ENCODE measurements around the gene SVIL.
"Not testable (repeated sequence)": the region's sequence is repeated elsewhere in the genome, so short reads cannot be mapped to it uniquely, and the experiment has no call there.

SVIL gene

GRCh38 chr10:29620112-29620690 is 14.6 kb downstream of the SVIL start:
- no peak for DNase-seq (ENCODE audit: low read depth)

DNA sequence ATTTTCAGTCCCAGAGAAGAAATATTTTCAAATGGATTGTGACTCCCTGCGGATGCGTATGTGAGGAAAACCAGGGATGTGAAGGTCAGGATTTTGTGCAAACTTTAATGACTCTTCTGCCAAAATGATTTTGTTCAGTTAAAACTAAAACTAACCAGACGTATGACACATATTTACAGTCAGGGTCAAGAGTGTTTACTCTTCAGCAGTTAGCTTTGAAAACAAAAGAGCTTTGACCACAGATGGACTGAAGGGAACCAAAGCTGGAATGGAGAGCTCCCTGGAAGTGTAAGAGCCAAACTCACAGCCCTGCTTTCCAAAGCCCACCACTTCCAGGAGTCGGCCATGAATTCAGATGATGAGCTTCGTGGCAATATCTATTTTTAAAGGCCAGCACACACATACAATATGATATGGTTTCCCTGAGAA is 15.5 kb downstream of the SVIL start:
- DNase-seq (ENCODE audit: low read depth): no peak

DNA sequence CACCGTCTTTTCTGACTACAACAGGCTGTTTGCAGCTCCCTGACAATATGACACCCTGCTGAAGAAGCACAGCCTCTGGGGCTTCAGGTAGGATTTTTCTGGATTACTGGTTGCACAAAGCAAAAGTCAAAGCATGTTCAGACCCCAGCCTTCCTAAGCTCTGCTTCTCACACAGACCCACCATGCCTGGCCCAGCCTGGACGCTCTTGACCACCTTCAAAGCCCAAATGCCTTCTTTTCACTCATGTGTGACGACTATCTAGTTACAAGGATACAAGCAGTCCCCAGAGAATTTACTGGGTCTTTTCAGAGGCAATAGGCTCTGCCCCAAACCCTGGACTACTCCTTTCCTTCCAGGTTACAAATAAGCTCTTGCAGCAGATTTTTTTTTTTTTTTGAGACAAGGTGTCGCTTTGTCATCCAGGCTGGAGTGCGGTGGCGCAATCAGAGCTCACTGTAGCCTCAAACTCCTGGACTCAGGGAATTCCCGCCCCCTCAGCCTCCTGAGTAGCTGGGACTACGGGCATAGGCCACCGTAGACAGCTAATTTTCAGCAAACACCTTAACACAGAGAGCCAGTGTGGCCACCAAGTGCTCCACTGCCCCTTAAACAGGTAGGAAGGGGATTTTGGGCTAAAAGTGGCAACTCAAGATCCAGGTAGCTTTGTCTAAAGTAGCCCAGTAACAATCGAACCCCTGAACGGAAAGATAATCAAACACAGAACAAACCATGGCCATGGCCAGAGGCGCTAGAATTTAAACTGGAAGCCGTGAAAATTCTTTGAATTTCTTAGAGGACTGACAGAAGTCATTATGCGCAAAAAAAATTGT is 16.2 kb downstream of the SVIL start:
- DNase-seq (ENCODE audit: low read depth): no peak

- no peak for DNase-seq (ENCODE audit: low read depth)
Observed at GRCh38 chr10:29617880-29618340, 16.9 kb downstream of the SVIL start.

GRCh38 chr10:29616542-29616941 is 18.2 kb downstream of the SVIL start:
- no peak for DNase-seq (ENCODE audit: low read depth)

GRCh38 chr10:29615195-29615594 is 19.6 kb downstream of the SVIL start:
- DNase-seq (ENCODE audit: low read depth): no peak

- DNase-seq (ENCODE audit: low read depth): not testable (repeated sequence)
Observed at GRCh38 chr10:29614289-29614688, 20.5 kb downstream of the SVIL start.

DNA sequence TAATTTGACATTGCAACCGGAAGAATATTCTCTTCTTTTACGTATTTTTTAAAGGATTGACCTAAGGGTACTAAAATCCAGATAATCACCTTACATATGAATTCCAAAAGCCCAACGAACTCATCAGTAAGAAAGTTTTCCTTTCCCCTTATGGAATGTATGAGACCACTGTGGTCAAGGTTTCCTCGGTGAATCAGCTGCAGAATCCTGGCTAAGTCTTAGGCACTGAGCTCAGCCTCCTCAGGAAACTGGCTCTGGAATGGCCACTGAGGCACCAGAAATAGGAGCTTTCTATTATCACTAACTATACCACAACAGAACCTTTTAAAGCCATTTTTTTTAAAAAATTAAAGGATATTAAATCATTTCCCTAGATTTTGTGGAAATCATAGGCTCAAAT is 21.0 kb downstream of the SVIL start:
- no peak for DNase-seq (ENCODE audit: low read depth)

DNA sequence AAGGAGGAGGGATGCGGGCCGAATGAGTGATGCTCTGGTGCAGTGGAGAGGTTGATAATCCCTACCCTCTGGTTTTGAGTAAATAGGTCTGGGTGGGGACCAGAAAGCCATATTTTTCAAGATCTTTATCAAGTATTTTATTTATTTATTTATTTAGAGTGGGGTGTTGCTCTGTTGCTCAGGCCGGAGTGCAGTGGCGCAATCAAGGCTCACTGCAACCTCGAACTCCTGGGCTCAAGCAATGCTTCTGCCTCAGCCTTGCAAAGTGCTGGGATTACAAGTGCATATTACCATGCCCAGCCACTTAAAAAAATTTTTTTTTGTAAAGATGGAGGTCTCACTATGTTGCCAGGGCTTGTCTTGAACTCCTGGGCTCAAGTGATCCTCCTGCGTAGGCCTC is 21.6 kb downstream of the SVIL start:
- no peak for DNase-seq (ENCODE audit: low read depth)

DNA sequence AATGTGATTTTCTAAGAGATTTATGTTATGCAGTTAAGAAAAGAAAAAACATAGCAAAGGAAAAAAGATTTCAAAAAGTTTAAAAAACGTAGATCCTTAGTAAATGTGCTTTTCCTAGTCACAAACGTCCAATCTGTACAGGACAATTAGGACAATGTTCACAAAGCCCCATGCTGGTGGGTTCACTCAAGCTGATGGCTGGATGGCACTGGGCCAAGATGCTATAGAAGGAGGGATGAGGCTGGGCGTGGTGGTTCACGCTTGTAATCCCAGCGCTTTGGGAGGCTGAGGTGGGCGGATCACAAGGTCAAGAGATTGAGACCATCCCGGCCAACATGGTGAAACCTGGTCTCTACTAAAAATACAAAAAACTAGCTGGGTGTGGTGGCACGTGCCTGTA is 22.1 kb downstream of the SVIL start:
- DNase-seq (ENCODE audit: low read depth): no peak

DNA sequence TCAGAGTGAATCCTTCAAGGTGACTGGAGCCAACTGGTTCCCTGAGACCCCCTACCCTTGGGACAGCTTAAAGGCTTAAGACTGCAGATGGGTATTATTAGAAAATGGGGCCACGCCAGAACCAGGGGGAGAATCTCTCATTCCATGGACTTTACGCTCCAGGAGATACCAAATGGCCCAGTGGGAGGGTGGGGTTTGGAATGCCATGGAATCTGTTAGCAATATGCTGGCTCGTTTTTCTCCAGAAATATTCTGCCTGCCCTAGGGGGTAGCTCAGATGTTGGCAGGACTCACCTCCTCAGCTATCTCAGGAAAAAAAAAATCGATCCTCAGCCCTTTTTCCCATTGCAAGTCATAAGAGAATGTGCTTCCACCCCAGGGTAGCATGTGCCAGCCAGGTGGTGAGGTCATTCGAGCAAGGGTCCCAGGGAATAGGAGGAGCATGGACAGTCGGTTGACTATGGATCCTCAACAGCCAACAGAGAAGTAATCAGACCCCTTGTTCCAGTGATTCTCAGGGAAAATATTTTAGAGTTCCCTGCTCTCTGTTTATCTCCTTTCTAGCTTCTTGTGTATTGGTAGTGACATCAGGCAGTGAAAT is 22.9 kb downstream of the SVIL start:
- no peak for DNase-seq (ENCODE audit: low read depth)

- DNase-seq (ENCODE audit: low read depth): no peak
Observed at GRCh38 chr10:29610876-29611647, 23.7 kb downstream of the SVIL start.

DNA sequence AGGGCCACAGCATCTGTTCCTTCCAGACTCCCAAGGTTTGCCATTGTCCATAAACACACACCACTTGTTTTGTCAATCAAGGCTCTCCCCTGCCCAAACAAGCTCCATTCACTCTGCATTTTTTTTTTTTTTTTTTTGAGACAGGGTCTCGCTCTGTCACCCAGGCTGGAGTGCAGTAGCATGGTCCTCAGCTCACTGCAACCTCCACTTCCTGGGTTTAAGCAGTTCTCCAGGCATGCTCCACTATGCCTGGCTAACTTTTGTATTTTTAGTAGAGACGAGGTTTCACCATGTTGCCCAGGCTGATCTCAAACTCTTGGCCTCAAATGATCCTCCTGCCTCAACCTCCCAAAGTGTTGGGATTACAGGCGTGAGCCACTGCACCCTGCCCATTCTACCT is 24.4 kb downstream of the SVIL start:
- DNase-seq (ENCODE audit: low read depth): not testable (repeated sequence)

DNA sequence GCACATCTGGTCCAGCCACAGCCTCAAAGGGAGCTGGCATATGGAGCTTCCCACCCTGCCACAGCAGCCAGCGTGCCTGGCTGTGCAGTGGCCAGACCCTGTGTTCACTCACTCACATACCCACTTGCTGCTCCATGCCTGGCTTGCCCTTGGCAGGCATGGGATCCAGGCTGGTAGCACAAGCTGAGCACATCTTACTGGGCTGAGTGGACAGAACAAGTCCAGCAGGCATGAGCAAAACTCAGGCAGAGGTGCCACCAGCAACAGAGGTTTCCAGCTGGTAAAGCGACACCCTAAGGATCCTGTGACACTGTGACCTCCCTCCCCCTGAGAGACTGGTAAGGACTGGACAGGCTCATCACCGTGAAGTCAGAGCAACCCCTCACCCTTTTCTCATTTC is 25.1 kb downstream of the SVIL start:
- DNase-seq (ENCODE audit: low read depth): no peak

DNA sequence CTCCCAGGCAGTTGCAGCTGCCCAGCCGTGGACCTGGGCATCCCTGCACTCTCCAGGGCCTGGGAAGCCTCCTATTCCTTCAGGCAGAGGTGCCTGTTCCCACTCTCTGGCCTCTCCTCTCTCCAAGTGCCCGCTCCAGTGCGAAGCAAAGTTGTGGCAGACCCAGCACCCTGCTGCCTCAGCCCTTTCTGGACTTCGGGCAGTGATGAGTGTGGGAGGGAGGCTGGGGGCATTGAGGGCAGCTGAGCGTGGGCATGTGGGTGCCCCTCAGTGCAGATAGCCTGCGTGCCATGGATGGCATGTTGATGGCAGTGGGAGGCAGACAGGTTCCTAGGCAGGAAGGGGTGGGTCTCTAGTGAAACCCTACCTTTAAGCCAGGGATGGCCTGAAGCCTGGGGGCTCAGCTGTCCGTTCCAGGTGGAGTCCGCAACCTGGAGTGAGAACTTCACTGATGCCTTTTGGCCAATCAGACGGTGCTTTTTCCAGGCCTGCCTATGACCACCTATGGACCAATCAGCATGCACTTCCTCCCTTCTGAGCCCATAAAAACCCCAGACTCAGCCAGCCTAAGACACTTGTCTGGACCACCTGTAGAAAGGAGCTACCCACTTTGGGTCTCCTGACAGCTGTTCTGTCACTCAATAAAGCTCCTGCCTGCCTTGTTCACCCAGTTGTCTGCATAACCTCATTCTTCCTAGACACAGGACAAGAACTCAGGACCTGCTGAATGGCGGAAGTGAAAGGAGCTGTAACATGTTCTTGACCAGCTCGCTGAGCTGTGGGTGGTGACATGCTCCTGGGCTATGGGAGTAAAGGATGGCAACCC is 26.1 kb downstream of the SVIL start:
- no peak for DNase-seq (ENCODE audit: low read depth)

GRCh38 chr10:29608062-29608461 is 26.7 kb downstream of the SVIL start:
- no peak for DNase-seq (ENCODE audit: low read depth)

DNA sequence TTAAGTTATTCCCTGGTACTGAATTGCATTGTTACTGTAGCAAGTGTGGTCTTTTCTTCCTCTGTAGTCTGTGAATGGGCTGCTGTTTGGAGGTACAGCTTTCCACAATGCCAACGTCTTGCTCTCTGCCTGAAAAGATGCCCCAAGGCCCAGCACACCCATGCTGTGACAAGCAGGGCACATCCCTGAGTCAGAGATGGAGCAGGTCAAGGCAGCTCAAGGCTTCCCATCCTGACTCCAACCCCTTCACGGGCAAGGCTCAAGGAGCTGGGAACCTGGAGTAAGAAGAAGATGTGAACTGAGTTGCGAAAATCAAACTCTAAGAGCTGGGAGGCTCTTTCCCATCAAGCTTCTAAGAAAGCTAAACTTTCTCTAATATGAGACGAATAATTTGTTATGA is 27.2 kb downstream of the SVIL start:
- DNase-seq (ENCODE audit: low read depth): no peak

GRCh38 chr10:29606693-29607092 is 28.1 kb downstream of the SVIL start:
- not testable (repeated sequence) for DNase-seq (ENCODE audit: low read depth)

DNA sequence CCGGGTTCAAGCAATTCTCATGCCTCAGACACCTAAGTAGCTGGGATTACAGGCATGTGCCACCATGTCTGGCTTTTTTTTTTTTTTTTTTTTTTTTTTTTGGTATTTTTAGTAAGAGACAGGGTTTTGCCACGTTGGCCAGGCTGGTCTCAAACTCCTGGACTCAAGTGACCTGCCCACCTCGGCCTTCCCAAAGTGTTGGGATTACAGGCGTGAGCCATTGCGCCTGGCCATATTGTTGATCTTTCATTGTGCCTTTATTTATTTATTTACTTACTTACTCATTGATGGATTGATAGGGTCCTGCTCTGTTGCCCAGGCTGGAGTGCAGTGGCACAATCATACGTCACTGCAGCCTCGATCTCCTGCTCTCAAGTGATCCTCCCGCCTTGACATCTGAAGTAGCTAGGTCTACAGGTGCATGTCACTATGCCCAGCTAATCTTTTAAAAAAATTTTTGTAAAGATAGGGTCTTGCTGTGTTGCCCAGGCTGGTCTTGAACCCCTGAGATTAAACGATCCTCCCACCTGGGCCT is 30.4 kb downstream of the SVIL start:
- DNase-seq (ENCODE audit: low read depth): no peak

DNA sequence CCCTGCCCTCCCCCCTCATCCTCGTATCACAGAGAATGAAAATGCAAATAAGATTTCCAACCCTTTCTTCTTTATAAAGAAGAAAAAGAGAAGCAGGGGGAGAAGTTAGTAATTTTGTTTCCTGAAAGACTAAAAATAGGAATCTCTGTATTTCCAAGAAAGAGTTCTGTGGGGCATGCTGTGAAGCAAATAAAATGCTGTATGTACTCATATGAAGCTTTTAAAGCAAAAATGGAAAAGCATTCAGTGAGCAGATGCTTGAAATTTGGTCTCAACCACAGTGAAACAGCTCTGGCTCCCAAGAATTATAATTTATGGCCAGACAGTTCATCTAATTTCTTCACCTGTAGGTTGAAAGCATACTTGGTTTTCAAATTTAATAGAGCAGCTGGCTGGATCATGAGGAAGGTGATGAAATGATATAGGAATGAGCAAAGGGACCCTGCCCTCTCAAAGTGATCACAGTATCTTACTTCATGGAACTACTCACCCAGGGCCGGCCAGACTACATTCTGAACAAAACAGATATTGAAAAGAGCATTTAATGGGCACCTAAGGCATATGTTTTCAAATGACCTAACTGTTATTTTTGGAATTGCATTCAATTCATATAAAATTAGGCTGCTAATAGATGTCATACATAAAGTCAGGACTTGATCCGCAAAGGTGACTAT is 31.4 kb downstream of the SVIL start:
- no peak for DNase-seq (ENCODE audit: low read depth)

DNA sequence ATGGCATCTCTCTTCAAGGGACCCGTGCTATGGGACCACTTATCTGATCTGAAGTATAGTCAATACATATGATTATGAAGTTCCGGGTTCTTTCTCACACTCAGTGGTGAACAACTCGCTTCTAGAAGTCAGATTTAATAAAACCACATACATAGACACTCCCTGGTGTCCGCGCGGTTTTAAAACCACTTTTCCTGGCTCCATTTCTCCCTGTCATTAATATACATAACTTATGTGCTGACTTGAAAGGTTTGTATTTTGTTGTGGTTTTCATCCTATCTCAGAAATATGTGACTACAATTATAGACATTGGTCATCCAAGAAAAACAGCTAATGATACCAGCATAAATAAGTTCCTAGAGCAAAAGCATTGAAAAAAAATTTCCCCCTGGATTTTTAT is 34.0 kb downstream of the SVIL start:
- no peak for DNase-seq (ENCODE audit: low read depth)

Data from activated T-cell treated with anti-CD3 and anti-CD28 coated beads for 24 hours (primary cell).